Head of caudate nucleus (tissue), 42 donors: Measurements from ENCODE around the gene BCL11A.

Experiments used
- DNase-seq, 42 donors: peaks; one replicate each; pipeline versions ENCODE4 v3.0.0 to v3.0.0-alpha.2; 2020 to 2021; ENCODE audit warnings: mixed read lengths in 7 of 42
- intact Hi-C: fragments of 100-400 bp; cut with DNase I; formaldehyde crosslinking; loops from one replicate; pipeline ENCODE4 v1.15.0; 2022

BCL11A gene

GRCh38 chr2:60549238-60549927 lies 4.1 kb downstream of the BCL11A start:
- intact Hi-C loops: no loop called here
- DNase-seq: peak in 18 of 42 donors; percentile 25 to 67 (median 46)

DNA sequence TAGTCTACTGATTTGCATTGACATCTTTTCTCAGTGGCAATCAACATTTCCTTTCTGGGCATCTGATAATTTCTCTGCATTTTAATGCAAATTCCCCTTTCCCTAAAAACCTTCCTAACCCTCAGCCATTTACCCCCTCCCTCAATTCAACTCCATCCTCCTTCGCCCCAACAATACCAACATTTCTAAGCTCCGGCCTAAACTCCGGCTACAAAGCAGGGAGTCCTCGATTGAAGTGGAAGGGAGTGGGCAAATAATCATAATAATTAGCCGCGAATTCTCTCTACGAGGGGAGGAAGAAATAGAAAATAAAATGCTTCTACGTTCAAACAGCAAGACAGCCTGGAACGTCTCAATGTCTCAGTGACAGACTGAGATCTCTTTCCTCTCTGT lies 4.6 kb downstream of the BCL11A start:
- no peak for DNase-seq
- intact Hi-C loops: no loop called here

GRCh38 chr2:60548311-60548710 lies 5.1 kb downstream of the BCL11A start:
- DNase-seq: no peak
- intact Hi-C loops: no loop called here

- intact Hi-C loops: no loop called here
Observed at GRCh38 chr2:60547841-60548240, 5.6 kb downstream of the BCL11A start.

DNA sequence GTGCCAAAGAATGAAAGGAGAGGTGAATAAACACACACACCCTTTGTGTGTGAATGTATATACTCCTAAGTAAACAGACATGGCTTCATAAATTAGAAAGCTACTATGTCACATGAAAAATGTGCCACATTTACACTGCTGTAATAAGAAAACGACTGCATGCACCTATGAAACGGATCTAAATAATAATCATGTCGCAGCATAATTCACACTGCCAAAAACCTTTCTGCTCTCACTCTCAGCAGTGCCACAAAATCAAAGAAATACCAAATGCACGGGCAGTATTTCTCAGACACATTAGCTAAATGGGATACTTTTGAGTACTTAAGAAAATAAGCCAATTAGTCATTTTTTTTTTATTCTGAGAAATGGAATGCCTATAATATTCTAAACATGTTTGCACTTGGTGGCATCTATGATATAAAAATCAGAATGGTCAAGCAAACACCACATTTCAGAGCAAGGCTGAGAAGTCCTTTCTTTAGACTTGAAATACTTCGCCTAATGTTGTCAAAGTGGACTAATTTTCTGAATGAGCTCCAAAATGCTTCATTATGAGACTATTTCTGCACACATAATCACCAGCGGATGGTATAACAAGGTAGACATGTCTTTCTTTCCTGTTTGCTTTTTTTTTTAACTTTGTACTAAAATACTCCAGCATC lies 6.6 kb downstream of the BCL11A start:
- DNase-seq: no peak
- intact Hi-C loops: no loop called here

More at GRCh38 chr2:60547841-60548240, 5.6 kb downstream of the BCL11A start:
- DNase-seq: no peak

DNA sequence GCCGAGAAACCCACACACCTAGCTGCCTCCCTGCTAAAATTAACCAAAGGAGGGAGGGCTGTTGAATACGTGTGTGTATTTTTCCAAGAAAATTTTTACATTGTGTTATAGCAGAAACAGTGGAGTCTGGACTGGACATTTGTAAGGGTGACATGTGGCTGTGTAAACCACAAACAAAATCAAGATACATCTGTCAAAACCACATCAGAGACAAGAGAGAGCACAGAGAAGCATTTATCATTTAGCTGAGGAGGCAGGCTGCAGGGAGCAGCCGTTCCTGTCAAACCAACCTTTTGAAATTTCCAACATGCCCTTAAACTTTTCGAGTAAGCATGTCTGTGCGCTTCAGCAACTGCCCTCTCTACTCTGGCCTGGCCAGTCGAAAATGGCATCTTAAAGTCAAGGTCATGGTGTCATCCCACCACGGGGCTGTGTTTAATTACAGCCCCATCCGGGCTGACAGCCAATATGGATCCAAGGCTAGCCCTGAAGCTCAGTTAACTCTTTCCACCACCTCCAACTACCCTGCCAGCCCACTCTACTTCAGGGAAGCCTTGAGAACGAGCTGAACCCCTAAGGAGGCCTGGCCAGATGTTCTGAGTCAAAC lies 8.4 kb downstream of the BCL11A start:
- intact Hi-C loops: no loop called here
- DNase-seq: no peak

DNA sequence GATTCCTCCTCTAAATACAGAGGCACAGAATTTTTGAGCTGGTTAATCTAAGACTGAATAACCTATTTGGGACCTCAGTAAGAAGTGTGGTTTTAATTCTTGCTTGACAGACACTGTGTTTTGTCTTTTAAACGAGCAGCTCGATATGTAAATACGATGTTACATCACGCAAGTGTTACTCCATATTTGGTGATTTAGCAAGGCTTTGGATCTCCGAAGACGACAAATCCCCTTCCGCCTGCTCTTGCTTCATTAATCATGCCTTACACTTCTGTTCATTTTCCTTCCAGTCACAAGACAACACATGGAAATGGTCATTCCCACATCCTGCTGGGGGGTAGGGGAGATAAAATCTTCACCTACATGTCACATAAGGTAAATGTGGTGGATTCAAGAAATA lies 9.4 kb downstream of the BCL11A start:
- DNase-seq: peak in 2 of 42 donors; percentile 39 to 52
- intact Hi-C loops: no loop called here

DNA sequence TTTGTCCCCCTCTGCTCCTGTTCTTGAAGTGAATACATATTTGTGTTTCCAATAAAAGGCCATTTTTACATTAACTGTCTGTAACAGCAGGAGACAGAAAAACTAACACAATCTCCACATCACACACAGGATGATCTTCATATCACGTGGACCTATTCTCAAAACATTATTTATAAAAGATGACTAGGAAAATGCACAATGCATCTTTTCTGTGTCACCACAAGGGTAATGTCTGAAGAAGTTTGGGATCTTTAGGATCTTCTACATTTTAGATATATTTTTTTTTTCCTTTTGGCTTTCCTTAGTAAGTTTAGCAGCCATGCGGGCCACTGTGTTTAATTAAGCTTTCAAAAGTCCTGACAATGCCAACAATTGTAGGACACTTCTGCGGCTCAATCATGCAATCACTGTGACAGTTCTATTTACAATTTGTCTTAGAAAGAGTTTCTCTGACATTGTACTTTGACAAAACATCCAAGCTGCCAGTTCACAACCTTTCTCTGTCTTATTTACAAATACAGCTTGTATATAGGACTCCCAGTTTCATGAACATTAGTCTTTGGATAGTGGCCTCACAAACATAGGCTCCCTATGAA lies 12.3 kb downstream of the BCL11A start:
- intact Hi-C loops: no loop called here
- DNase-seq: no peak

GRCh38 chr2:60540074-60540473 lies 13.4 kb downstream of the BCL11A start:
- no peak for DNase-seq
- intact Hi-C loops: no loop called here

- DNase-seq: no peak
- intact Hi-C loops: no loop called here
Observed at GRCh38 chr2:60539140-60539539, 14.3 kb downstream of the BCL11A start.

GRCh38 chr2:60538101-60538500 lies 15.4 kb downstream of the BCL11A start:
- intact Hi-C loops: no loop called here
- DNase-seq: peak in 4 of 42 donors; percentile 20 to 59 (median 36)

DNA sequence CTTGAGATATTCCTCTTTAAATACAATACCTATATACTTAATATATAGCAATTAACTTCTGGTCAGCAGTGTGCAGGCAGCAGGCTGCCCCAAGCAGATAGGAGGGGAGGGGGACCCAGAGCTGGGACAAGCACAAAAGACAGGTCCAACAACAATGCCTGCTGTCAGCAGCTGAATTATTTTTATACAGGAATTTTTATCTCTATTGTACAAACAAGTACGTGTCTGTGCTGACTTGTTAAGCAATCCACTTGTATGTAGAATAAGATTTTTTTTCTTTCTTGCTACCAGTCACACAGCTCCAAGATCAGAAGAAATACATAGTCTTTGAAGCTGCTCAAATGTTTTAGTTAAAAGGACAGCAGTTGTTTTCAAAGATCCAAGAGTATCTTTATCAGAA lies 16.7 kb downstream of the BCL11A start:
- no peak for DNase-seq
- intact Hi-C loops: no loop called here

GRCh38 chr2:60535685-60536312 lies 17.7 kb downstream of the BCL11A start:
- DNase-seq: no peak
- intact Hi-C loops: no loop called here

GRCh38 chr2:60534892-60535684 lies 18.4 kb downstream of the BCL11A start:
- intact Hi-C loops: no loop called here
- no peak for DNase-seq

DNA sequence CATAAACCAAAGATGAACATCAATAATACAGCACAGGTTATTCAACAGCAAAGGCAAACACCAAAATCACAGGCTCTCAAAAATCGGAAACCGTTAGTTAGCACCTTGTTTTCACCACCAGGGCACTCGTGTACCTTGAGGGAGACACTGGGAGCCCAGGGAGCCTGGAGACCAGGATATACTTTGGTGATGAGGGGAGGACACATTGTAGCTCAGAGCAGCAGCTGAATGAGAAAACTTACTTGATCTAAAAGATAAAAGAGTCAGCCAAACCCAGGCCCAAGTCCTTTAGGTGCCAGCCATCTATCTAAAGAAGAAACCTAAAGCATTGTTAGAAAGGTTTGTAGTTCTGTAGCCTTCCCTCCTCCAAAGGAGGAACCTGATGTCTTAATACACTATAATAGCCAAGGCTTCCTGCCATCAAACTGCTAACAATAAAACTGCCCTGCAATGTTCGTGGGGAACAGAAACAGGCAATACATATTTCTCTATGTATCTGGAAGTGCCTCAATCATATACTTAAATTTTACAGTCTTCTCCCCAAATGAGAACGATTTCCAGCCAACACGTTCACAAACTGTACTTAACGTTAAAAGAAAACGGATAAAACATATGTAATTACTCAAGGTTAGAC lies 19.3 kb downstream of the BCL11A start:
- peak in 1 of 42 donors; percentile 12 for DNase-seq
- intact Hi-C loops: no loop called here

GRCh38 chr2:60533101-60534051 lies 20.1 kb downstream of the BCL11A start:
- no peak for DNase-seq
- intact Hi-C loops: no loop called here

GRCh38 chr2:60532421-60532820 lies 21.0 kb downstream of the BCL11A start:
- no peak for DNase-seq
- intact Hi-C loops: no loop called here
